HepG2 (cell line): ENCODE results near the gene CTF1. TPM values are rescaled to one million over a fixed set of nuclear protein-coding genes. Genes with fewer than 3 reads are reported as not detected.
A peak's percentile ranks its signal among the peaks of the same experiment; 100 is the strongest.

Experiments
- CEBPG ChIP-seq: IDR thresholded peaks from 2 replicates; pipeline ENCODE4 v1.6.1; 2016
- DZIP1 ChIP-seq: sonication (generic); formaldehyde crosslinking; IDR thresholded peaks from 2 replicates; pipeline ENCODE4 v1.5.0; 2020; ENCODE audit warnings: mild to moderate bottlenecking, missing genetic modification reagents
- ERF ChIP-seq: IDR thresholded peaks from 2 replicates; pipeline ENCODE4 v1.6.1; 2018; ENCODE audit warnings: missing biosample characterization, missing genetic modification reagents
- HNF4G ChIP-seq, 2 experiments: sonication (generic) in 1 of 2; formaldehyde crosslinking in 1 of 2; IDR thresholded peaks; 2 replicates each; pipeline versions ENCODE4 v1.4.0 to v1.6.1; 2011 to 2020; ENCODE audit warnings: borderline replicate concordance in 2 of 2, low read depth in 2 of 2, mild to moderate bottlenecking in 2 of 2, low read length in 1 of 2, missing genetic modification reagents in 1 of 2, moderate library complexity in 1 of 2
- KIAA2018 ChIP-seq: sonication (generic); formaldehyde crosslinking; IDR thresholded peaks from 2 replicates; pipeline ENCODE4 v1.5.0; 2020; ENCODE audit warnings: mild to moderate bottlenecking, missing genetic modification reagents, borderline replicate concordance
- MED13 ChIP-seq: sonication (generic); formaldehyde crosslinking; IDR thresholded peaks from 2 replicates; pipeline ENCODE4 v1.5.0; 2020; ENCODE audit warnings: missing genetic modification reagents
- PCBP2 ChIP-seq: fragments of 200-400 bp; formaldehyde crosslinking; optimal IDR thresholded peaks from 2 replicates; pipeline ENCODE3; 2018; ENCODE audit warnings: low read length, low read depth; ENCODE audit not compliant: poor library complexity, severe bottlenecking
- TEAD2 ChIP-seq: sonication (generic); formaldehyde crosslinking; IDR thresholded peaks from 2 replicates; pipeline ENCODE4 v1.9.0; 2021; ENCODE audit warnings: missing genetic modification reagents
- THAP11 ChIP-seq: IDR thresholded peaks from 2 replicates; pipeline ENCODE4 v1.6.1; 2016; ENCODE audit warnings: missing biosample characterization, missing genetic modification reagents
- TOE1 ChIP-seq: sonication (generic); formaldehyde crosslinking; IDR thresholded peaks from 2 replicates; pipeline ENCODE4 v1.4.0; 2020; ENCODE audit warnings: mild to moderate bottlenecking, missing genetic modification reagents
- ZFP1 ChIP-seq: IDR thresholded peaks from 2 replicates; pipeline ENCODE4 v1.6.1; 2016
- ZNF512B ChIP-seq: sonication (generic); formaldehyde crosslinking; IDR thresholded peaks from 2 replicates; pipeline ENCODE4 v1.5.1; 2020; ENCODE audit warnings: missing genetic modification reagents, mild to moderate bottlenecking, borderline replicate concordance
- ZNF580 ChIP-seq: IDR thresholded peaks from 2 replicates; pipeline ENCODE4 v1.6.1; 2016; ENCODE audit warnings: low read depth, borderline replicate concordance
- ZNF597 ChIP-seq: sonication (generic); formaldehyde crosslinking; IDR thresholded peaks from 2 replicates; pipeline ENCODE4 v1.5.0; 2020; ENCODE audit warnings: missing genetic modification reagents
- polyA plus RNA-seq, 8 experiments: library from polyadenylated mRNA; depleted of rRNA in 3 of 8; stranded (reverse) in 7 of 8; unstranded in 1 of 8; fragments of >200 nt; fragmentation: Illumina TruSeq in 4 of 8; extraction: Trizol in 4 of 8; gene quantifications; 2 replicates each; pipeline versions ENCODE4 v1.2.1 to v1.2.3, GENCODE V29; 2011 to 2016; ENCODE audit warnings: low read depth in 4 of 8, missing spikeins in 1 of 8, mixed read lengths in 1 of 8; ENCODE audit not compliant: insufficient read depth in 1 of 8
- total RNA-seq, 5 experiments: library from RNA; depleted of rRNA; stranded (reverse); fragments of >200 nt; fragmentation: Illumina TruSeq; extraction: Trizol; gene quantifications; 2 replicates each; pipeline ENCODE4 v1.2.3, GENCODE V29; 2016; ENCODE audit warnings: low read depth in 1 of 5

Gene CTF1
- total and polyA plus RNA-seq, 2 of the 13 experiments (the other 11 are each of a cell fraction or from before 2014, with no cell fraction given): 0.13 to 1.8 TPM

- no peak for TF ChIP-seq TEAD2 (CRISPR knock-in tag)
- no peak for TF ChIP-seq PCBP2
- no peak for TF ChIP-seq ERF (CRISPR knock-in tag)
- TF ChIP-seq HNF4G (IDR thresholded peaks at IDR 0.05; ENCODE audit: borderline replicate concordance, low read depth, low read length): no peak
- no peak for TF ChIP-seq HNF4G (CRISPR knock-in tag; IDR thresholded peaks at IDR 0.05; ENCODE audit: borderline replicate concordance, low read depth)
- no peak for TF ChIP-seq MED13 (CRISPR knock-in tag)
- no peak; the same call in 1 of the 2 replicates for TF ChIP-seq TOE1 (CRISPR knock-in tag)
- no peak for TF ChIP-seq ZFP1 (CRISPR knock-in tag)
- TF ChIP-seq CEBPG (CRISPR knock-in tag): no peak
- TF ChIP-seq ZNF512B (CRISPR knock-in tag): no peak
- 0 out of 2 replicates have a peak, but pooled peaks have one; percentile 36 for TF ChIP-seq ZNF580 (CRISPR knock-in tag)
- TF ChIP-seq THAP11: no peak; the same call in 1 of the 2 replicates
- TF ChIP-seq KIAA2018 (CRISPR knock-in tag): no peak
- no peak for TF ChIP-seq DZIP1 (CRISPR knock-in tag)
- TF ChIP-seq ZNF597 (CRISPR knock-in tag): 0 out of 2 replicates have a peak, but pooled peaks have one; percentile 78
These were observed 26.6 kb downstream of the CTF1 start (continued) for GRCh38 chr16:30922960-30923535.
